Amygdala (tissue), 56 donors: ENCODE data around the gene FAM167B.
"Not testable (repeated sequence)": the region's sequence is repeated elsewhere in the genome, so short reads cannot be mapped to it uniquely, and the experiment has no call there.

ENCODE experiments used
- DNase-seq, 56 donors: peaks; one replicate each; lab custom pipeline; 2025; lab: John Stamatoyannopoulos, UW

Gene FAM167B

DNA sequence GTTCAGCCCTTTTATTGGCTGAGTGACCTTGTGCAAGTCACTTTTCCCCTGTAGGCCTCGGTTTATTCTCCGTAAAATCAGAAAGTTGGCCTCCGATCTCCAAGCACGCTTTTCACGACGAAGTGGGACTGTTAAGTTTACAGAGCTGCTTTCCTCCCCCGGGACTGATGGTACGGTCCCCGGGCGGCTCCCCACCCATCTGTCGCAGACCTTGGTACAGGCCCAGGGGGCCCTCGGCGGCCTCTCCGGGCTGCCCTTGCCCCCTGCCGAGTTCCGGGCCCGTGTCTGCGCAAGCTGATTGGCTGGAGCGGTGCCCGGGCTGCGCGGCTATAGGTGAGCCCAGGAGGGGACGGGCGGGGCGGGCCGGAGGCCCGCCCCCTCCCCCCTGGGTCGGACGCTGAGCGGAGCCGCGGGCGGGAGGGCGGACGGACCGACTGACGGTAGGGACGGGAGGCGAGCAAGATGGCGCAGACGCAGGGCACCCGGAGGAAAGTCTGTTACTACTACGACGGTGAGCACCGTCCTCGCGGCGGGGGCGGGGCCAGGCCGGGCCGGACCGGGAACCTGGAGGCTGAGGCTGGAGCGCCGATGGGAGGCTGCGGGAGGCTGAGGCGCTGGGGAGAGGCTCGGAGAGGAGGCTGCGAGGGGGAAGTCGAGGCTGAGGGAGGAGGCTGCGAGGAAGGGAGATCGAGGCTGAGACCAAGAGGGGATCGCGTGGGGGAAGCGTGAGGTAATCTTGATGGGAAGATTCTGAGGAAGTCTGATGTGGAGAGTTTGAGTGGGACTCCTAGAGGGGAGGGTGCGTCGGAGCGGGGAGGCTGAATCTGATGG lies 44.9 kb downstream of the FAM167B start, which contains the start of gene HDAC1:
Gene HDAC1, plus strand, starts transcription at position 376 of the 831 bp plus-strand sequence. Its CDS starts 87 bp downstream, at position 463.
- DNase-seq = peak; percentile 12 to 90 (median 77)

DNA sequence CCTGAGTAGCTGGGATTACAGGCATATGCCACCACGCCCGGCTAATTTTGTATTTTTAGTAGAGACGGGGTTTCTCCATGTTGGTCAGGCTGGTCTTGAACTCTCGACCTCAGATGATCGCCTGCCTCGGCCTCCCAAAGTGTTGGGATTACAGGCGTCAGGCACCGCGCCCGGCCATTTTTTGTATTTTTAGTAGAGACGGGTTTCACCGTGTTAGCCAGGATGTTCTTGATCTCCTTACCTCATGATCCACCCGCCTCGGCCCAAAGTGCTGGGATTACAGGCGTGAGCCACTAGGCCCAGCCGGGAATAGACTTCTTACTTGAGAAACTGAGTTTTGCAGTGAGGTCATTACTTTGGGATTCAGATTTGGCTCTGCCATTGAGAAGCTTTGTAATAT lies 51.2 kb downstream of the FAM167B start:
- not testable (repeated sequence) for DNase-seq
